HepG2 (cell line): ENCODE data around the gene SIGLEC1. TPM values are rescaled to one million over a fixed set of nuclear protein-coding genes. Genes with fewer than 3 reads are reported as not detected.

Experiments used
- HHEX ChIP-seq: IDR thresholded peaks from 2 replicates; pipeline ENCODE4 v1.6.1; 2016; ENCODE audit warnings: control low read depth
- HOXA3 ChIP-seq: sonication (generic); formaldehyde crosslinking; IDR thresholded peaks from 2 replicates; pipeline ENCODE4 v1.5.0; 2020; ENCODE audit warnings: missing genetic modification reagents
- NFE2 ChIP-seq: sonication (generic); formaldehyde crosslinking; IDR thresholded peaks from 2 replicates; pipeline ENCODE4 v1.4.0; 2020; ENCODE audit warnings: missing genetic modification reagents
- NPAS2 ChIP-seq: sonication (generic); formaldehyde crosslinking; IDR thresholded peaks from 2 replicates; pipeline ENCODE4 v1.8.0; 2022; ENCODE audit warnings: mild to moderate bottlenecking, missing genetic modification reagents, borderline replicate concordance
- PLSCR1 ChIP-seq: sonication (generic); formaldehyde crosslinking; IDR thresholded peaks from 2 replicates; pipeline ENCODE4 v1.5.0; 2020; ENCODE audit warnings: missing genetic modification reagents, mild to moderate bottlenecking, borderline replicate concordance
- REL ChIP-seq: sonication (generic); formaldehyde crosslinking; conservative IDR thresholded peaks from 2 replicates; pipeline ENCODE4 v1.8.0; 2022; ENCODE audit warnings: mild to moderate bottlenecking, missing genetic modification reagents, moderate library complexity
- RNF2 ChIP-seq: fragments of 450-650 bp; conservative IDR thresholded peaks from 2 replicates; pipeline ENCODE4 v1.6.1; 2016; ENCODE audit warnings: low read depth
- SNAI1 ChIP-seq: sonication (generic); formaldehyde crosslinking; IDR thresholded peaks from 2 replicates; pipeline ENCODE4 v1.5.0; 2020; ENCODE audit warnings: mild to moderate bottlenecking, missing genetic modification reagents, borderline replicate concordance
- SNAPC2 ChIP-seq: sonication (generic); formaldehyde crosslinking; IDR thresholded peaks from 2 replicates; pipeline ENCODE4 v1.8.1; 2022; ENCODE audit warnings: mild to moderate bottlenecking, missing genetic modification reagents
- SNRNP70 ChIP-seq: fragments of 200-400 bp; formaldehyde crosslinking; IDR thresholded peaks from 2 replicates; pipeline ENCODE4 v1.6.1; 2017; ENCODE audit warnings: mild to moderate bottlenecking, low read depth, low read length, moderate library complexity
- SOX13 ChIP-seq, 3 experiments: fragments of 450-650 bp in 1 of 3; sonication (generic) in 1 of 3; formaldehyde crosslinking in 1 of 3; IDR thresholded peaks in 2 of 3; conservative IDR thresholded peaks in 1 of 3; 2 replicates each; pipeline versions ENCODE4 v1.5.0 to v1.6.1; 2016 to 2020; ENCODE audit warnings: antibody characterized with exemption in 1 of 3, mild to moderate bottlenecking in 1 of 3, missing compliant biosample characterization in 1 of 3, missing genetic modification reagents in 1 of 3, moderate library complexity in 1 of 3
- ZNF121 ChIP-seq: sonication (generic); formaldehyde crosslinking; IDR thresholded peaks from 2 replicates; pipeline ENCODE4 v1.5.0; 2020; ENCODE audit warnings: mild to moderate bottlenecking, missing genetic modification reagents
- ZNF225 ChIP-seq: sonication (generic); formaldehyde crosslinking; IDR thresholded peaks from 2 replicates; pipeline ENCODE4 v1.4.0; 2020; ENCODE audit warnings: mild to moderate bottlenecking, missing genetic modification reagents
- ZNF724P ChIP-seq: sonication (generic); formaldehyde crosslinking; IDR thresholded peaks from 2 replicates; pipeline ENCODE4 v1.8.0; 2022; ENCODE audit warnings: missing genetic modification reagents, borderline replicate concordance
- ZNF749 ChIP-seq: sonication (generic); formaldehyde crosslinking; IDR thresholded peaks from 2 replicates; pipeline ENCODE4 v1.8.0; 2022; ENCODE audit warnings: mild to moderate bottlenecking, missing genetic modification reagents, moderate library complexity, borderline replicate concordance
- ZSCAN21 ChIP-seq: sonication (generic); formaldehyde crosslinking; IDR thresholded peaks from 2 replicates; pipeline ENCODE4 v1.8.0; 2022; ENCODE audit warnings: mild to moderate bottlenecking, missing genetic modification reagents, moderate library complexity, borderline replicate concordance
- ZZZ3 ChIP-seq: sonication (generic); formaldehyde crosslinking; IDR thresholded peaks from 2 replicates; pipeline ENCODE4 v1.4.0; 2020; ENCODE audit warnings: missing genetic modification reagents, mild to moderate bottlenecking, borderline replicate concordance
- polyA plus RNA-seq, 8 experiments: library from polyadenylated mRNA; depleted of rRNA in 3 of 8; stranded (reverse) in 7 of 8; unstranded in 1 of 8; fragments of >200 nt; fragmentation: Illumina TruSeq in 4 of 8; extraction: Trizol in 4 of 8; gene quantifications; 2 replicates each; pipeline versions ENCODE4 v1.2.1 to v1.2.3, GENCODE V29; 2011 to 2016; ENCODE audit warnings: low read depth in 4 of 8, missing spikeins in 1 of 8, mixed read lengths in 1 of 8; ENCODE audit not compliant: insufficient read depth in 1 of 8
- total RNA-seq, 5 experiments: library from RNA; depleted of rRNA; stranded (reverse); fragments of >200 nt; fragmentation: Illumina TruSeq; extraction: Trizol; gene quantifications; 2 replicates each; pipeline ENCODE4 v1.2.3, GENCODE V29; 2016; ENCODE audit warnings: low read depth in 1 of 5
- TF ChIP-seq, protein P1 (sequence below): sonication (generic); formaldehyde crosslinking; IDR thresholded peaks from 2 replicates; pipeline ENCODE4 v1.4.0; 2020; ENCODE audit warnings: mild to moderate bottlenecking, missing genetic modification reagents
- TF ChIP-seq, protein P2 (sequence below): sonication (generic); formaldehyde crosslinking; IDR thresholded peaks from 2 replicates; pipeline ENCODE4 v1.5.0; 2020; ENCODE audit warnings: mild to moderate bottlenecking, missing genetic modification reagents, borderline replicate concordance

The SIGLEC1 gene
- total and polyA plus RNA-seq, 2 of the 13 experiments (the other 11 are each of a cell fraction or from before 2014, with no cell fraction given), result 0.01 TPM; not detected in 1

DNA sequence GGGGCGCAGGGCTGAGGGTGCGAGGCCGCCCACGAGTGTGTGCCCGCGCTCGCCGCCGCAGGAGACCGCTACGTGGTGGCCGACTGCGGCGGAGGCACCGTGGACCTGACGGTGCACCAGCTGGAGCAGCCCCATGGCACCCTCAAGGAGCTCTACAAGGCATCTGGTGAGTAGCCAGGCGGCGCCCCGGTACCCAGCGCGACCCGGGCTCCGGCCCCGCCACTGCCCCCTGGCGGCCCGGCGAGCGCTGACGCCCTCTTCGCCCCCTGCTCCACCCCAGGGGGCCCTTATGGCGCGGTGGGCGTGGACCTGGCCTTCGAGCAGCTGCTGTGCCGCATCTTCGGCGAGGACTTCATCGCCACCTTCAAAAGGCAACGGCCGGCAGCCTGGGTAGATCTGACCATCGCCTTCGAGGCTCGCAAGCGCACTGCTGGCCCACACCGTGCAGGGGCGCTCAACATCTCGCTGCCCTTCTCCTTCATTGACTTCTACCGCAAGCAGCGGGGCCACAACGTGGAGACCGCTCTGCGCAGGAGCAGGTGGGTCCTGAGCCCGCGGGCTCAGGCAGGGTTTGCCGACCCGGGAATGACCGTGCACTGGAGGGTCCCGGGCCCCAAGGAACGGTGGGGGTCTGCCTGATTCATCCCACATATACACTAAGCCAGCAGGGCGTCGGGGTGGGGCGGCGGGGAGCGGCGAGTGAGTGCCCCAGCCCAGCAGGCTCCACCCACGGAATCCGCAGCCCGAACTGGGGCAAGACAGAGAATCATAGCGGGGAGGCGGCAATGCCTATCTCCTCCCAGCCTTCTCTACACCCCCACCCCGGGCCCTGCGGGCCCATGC, 37.5 kb upstream of the SIGLEC1 start (continued):
- TF ChIP-seq, protein P1, sequence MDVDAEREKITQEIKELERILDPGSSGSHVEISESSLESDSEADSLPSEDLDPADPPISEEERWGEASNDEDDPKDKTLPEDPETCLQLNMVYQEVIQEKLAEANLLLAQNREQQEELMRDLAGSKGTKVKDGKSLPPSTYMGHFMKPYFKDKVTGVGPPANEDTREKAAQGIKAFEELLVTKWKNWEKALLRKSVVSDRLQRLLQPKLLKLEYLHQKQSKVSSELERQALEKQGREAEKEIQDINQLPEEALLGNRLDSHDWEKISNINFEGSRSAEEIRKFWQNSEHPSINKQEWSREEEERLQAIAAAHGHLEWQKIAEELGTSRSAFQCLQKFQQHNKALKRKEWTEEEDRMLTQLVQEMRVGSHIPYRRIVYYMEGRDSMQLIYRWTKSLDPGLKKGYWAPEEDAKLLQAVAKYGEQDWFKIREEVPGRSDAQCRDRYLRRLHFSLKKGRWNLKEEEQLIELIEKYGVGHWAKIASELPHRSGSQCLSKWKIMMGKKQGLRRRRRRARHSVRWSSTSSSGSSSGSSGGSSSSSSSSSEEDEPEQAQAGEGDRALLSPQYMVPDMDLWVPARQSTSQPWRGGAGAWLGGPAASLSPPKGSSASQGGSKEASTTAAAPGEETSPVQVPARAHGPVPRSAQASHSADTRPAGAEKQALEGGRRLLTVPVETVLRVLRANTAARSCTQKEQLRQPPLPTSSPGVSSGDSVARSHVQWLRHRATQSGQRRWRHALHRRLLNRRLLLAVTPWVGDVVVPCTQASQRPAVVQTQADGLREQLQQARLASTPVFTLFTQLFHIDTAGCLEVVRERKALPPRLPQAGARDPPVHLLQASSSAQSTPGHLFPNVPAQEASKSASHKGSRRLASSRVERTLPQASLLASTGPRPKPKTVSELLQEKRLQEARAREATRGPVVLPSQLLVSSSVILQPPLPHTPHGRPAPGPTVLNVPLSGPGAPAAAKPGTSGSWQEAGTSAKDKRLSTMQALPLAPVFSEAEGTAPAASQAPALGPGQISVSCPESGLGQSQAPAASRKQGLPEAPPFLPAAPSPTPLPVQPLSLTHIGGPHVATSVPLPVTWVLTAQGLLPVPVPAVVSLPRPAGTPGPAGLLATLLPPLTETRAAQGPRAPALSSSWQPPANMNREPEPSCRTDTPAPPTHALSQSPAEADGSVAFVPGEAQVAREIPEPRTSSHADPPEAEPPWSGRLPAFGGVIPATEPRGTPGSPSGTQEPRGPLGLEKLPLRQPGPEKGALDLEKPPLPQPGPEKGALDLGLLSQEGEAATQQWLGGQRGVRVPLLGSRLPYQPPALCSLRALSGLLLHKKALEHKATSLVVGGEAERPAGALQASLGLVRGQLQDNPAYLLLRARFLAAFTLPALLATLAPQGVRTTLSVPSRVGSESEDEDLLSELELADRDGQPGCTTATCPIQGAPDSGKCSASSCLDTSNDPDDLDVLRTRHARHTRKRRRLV (CRISPR knock-in tag), result no peak
- TF ChIP-seq HHEX (CRISPR knock-in tag) (no peak), SNAPC2 (CRISPR knock-in tag) (no peak), NFE2 (no peak), SNAI1 (no peak), REL (CRISPR knock-in tag) (no peak), RNF2 (peak; percentile 65; the same call in 1 of the 2 replicates), ZNF724P (peak; percentile 67; the same call in 1 of the 2 replicates), PLSCR1 (no peak), SNRNP70 (no peak), ZSCAN21 (CRISPR knock-in tag) (peak; percentile 90; the same call in 1 of the 2 replicates), ZNF749 (CRISPR knock-in tag) (no peak), ZNF121 (CRISPR knock-in tag) (no peak), ZNF225 (CRISPR knock-in tag) (no peak), HOXA3 (CRISPR knock-in tag) (peak; percentile 89), ZZZ3 (0 out of 2 replicates have a peak, but pooled peaks have one; percentile 48), NPAS2 (CRISPR knock-in tag) (no peak), SOX13 (IDR thresholded peaks at IDR 0.05) (no peak), SOX13 (CRISPR knock-in tag; conservative IDR thresholded peaks at IDR 0.05 in 1 of 2, IDR thresholded peaks at IDR 0.05 in 1 of 2) (no peak; a peak in 1 of 4 replicates)
- TF ChIP-seq, protein P2, sequence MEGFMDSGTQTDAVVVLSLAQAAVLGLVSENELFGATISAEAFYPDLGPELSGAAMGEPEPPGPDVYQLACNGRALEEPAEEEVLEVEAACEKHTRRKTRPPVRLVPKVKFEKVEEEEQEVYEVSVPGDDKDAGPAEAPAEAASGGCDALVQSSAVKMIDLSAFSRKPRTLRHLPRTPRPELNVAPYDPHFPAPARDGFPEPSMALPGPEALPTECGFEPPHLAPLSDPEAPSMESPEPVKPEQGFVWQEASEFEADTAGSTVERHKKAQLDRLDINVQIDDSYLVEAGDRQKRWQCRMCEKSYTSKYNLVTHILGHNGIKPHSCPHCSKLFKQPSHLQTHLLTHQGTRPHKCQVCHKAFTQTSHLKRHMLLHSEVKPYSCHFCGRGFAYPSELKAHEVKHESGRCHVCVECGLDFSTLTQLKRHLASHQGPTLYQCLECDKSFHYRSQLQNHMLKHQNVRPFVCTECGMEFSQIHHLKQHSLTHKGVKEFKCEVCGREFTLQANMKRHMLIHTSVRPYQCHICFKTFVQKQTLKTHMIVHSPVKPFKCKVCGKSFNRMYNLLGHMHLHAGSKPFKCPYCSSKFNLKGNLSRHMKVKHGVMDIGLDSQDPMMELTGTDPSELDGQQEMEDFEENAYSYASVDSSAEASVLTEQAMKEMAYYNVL (CRISPR knock-in tag), result peak; percentile 63; the same call in 1 of the 2 replicates
